Measurements from ENCODE around the gene RPL10. TPM values are rescaled to one million over a fixed set of nuclear protein-coding genes. Genes with fewer than 3 reads are reported as not detected.

The RPL10 gene
- total and polyA plus RNA-seq, 9 of the 15 experiments (the other 6 are each of a cell fraction or from before 2014, with no cell fraction given): 3,774 to 7,600 (median 5,014) TPM

- H3K4me2 ChIP-seq (ENCODE audit: insufficient read depth, low read length): no peak overlapping the region
- no peak overlapping the region for H3K4me3 ChIP-seq
- H3K9me3 ChIP-seq (replicated peaks; ENCODE audit: control insufficient read depth, insufficient read depth, low read depth, low read length): no peaks in the 10 kb centered on the region
- no peaks in the 10 kb centered on the region; the same call in 1 of the 2 replicates for H4K20me1 ChIP-seq (replicated peaks; ENCODE audit: control insufficient read depth, insufficient read depth, low read length)
- H3K27me3 ChIP-seq (ENCODE audit: control insufficient read depth in 2 of 2, insufficient read depth in 2 of 2, low read length in 2 of 2): no peaks in the 10 kb centered on the region
- no TSS peak for BruUV-seq (replicated peaks)
- no peak for ATAC-seq
- H3K79me2 ChIP-seq (ENCODE audit: control insufficient read depth, insufficient read depth, low read length): peaks cover 39% of the 10 kb centered on the region
- peaks cover 7 to 40% of the 10 kb centered on the region in 2 experiments for H3K4me1 ChIP-seq (replicated peaks in 1 of 2; ENCODE audit: control insufficient read depth in 2 of 2, insufficient read depth in 2 of 2, low read length in 2 of 2)
- H3K36me3 ChIP-seq (ENCODE audit: control insufficient read depth, insufficient read depth, low read length): peaks cover 91% of the 10 kb centered on the region; the same call in 2 of the 3 replicates
- no peak for FAIRE-seq
- H3K9me1 ChIP-seq (ENCODE audit: control insufficient read depth, insufficient read depth, low read length): no peaks in the 10 kb centered on the region
- no peak for DNase-seq (ENCODE audit: extremely low read depth in 1 of 4, low spot score in 3 of 4)
- no peak overlapping the region for H3K9ac ChIP-seq (ENCODE audit: insufficient read depth in 1 of 2, low read depth in 2 of 2, low read length in 2 of 2)
- ChIA-PET CTCF (ENCODE audit: low intra/inter-chr PET ratio) (no interaction called here), POLR2A (interaction anchor here (0.5 to 1.0 kb wide), 2 partner anchors 99 to 168 kb away, joined by 3 to 5 read pairs; no protein-coding TSS in a partner anchor)
- in situ Hi-C loops (cut with MboI): no loop called here
- no peak overlapping the region for H2AFZ ChIP-seq (ENCODE audit: low read depth, low read length)
- TF ChIP-seq ZFP1 (CRISPR knock-in tag; IDR thresholded peaks at IDR 0.05) (no peak), RBFOX2 (IDR thresholded peaks at IDR 0.05; ENCODE audit: low read depth, low read length) (peak; percentile 32; the same call in 1 of the 2 replicates)
- H3K27ac ChIP-seq (ENCODE audit: extremely low read depth, low read depth, low read length): no peak overlapping the region
- over 99% methylated on average over 19 of the region's 20 CpGs for WGBS (ENCODE audit: insufficient coverage, low coverage, missing lambda C conversion rate)
- intact Hi-C loops (cut with micrococcal nuclease): no loop called here
Observed at GRCh38 chrX:154363706-154364439, 34.3 kb upstream of the RPL10 start.

DNA sequence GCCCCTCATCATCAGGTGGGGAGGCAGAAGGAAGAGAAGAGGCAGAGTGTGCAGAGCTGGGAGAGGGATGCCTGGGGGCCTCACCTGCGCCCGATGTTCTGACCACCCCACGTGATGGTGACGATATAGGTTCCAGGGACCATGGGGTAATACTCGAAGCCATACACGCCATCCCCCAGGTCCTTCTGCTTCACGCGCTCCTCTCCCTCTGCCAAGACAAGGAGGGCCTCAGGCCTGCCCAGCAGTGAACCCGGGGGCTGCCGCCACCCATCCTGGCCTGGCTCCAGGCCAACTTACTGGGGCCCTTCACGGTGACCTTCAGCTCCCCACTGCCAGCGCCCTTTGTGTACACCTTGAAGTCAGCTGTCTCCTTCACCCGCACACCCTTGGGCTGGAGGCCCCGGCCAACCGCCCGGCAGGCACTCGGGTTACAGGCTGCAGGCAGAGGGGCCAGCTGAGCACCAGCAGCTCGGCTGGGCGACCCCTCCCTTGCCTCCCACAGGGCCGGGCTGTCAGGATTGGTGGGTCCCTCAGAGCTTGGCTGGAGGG is 33.1 kb upstream of the RPL10 start:
- ATAC-seq: no peak
- H2AFZ ChIP-seq (ENCODE audit: low read depth, low read length): no peak overlapping the region
- no peak overlapping the region for H3K27ac ChIP-seq (ENCODE audit: extremely low read depth, low read depth, low read length)
- in situ Hi-C loops (cut with MboI): no loop called here
- POLR2A ChIA-PET: interaction anchor here (0.6 to 1.2 kb wide), 3 partner anchors 12 to 168 kb away, joined by 3 to 4 read pairs (median 3); no protein-coding TSS in a partner anchor
- no peak for FAIRE-seq
- BruUV-seq (replicated peaks): no TSS peak
- TF ChIP-seq RBM22 (IDR thresholded peaks at IDR 0.05; ENCODE audit: low read depth, low read length, poor library complexity, severe bottlenecking) (peak; percentile 17), POLR2G (IDR thresholded peaks at IDR 0.05; ENCODE audit: low read depth, low read length) (peak; percentile 62), HBP1 (CRISPR knock-in tag; IDR thresholded peaks at IDR 0.05) (no peak), NFIC (IDR thresholded peaks at IDR 0.05) (peak; percentile 70), RBFOX2 (IDR thresholded peaks at IDR 0.05; ENCODE audit: low read depth, low read length) (peak; percentile 12; the same call in 1 of the 2 replicates), KLF16 (IDR thresholded peaks at IDR 0.05) (no peak), GATA2 (CRISPR knock-in tag; IDR thresholded peaks at IDR 0.05) (no peak)
- peaks cover 10 to 52% of the 10 kb centered on the region in 2 experiments for H3K4me1 ChIP-seq (replicated peaks in 1 of 2; ENCODE audit: control insufficient read depth in 2 of 2, insufficient read depth in 2 of 2, low read length in 2 of 2)
- peaks cover 82% of the 10 kb centered on the region; the same call in 2 of the 3 replicates for H3K36me3 ChIP-seq (ENCODE audit: control insufficient read depth, insufficient read depth, low read length)
- no peak overlapping the region for H3K9ac ChIP-seq (ENCODE audit: insufficient read depth in 1 of 2, low read depth in 2 of 2, low read length in 2 of 2)
- CTCF ChIA-PET (ENCODE audit: low intra/inter-chr PET ratio): no interaction called here
- no peak overlapping the region for H3K4me3 ChIP-seq
- DNase-seq (ENCODE audit: extremely low read depth in 1 of 4, low spot score in 3 of 4): no peak
- no peaks in the 10 kb centered on the region; the same call in 1 of the 2 replicates for H4K20me1 ChIP-seq (replicated peaks; ENCODE audit: control insufficient read depth, insufficient read depth, low read length)
- H3K4me2 ChIP-seq (ENCODE audit: insufficient read depth, low read length): no peak overlapping the region
- 100% methylated on average over 5 of the region's 20 CpGs for WGBS (ENCODE audit: insufficient coverage, low coverage, missing lambda C conversion rate)
- H3K9me3 ChIP-seq (replicated peaks; ENCODE audit: control insufficient read depth, insufficient read depth, low read depth, low read length): no peaks in the 10 kb centered on the region
- intact Hi-C loops (cut with micrococcal nuclease): no loop called here
- H3K9me1 ChIP-seq (ENCODE audit: control insufficient read depth, insufficient read depth, low read length): no peaks in the 10 kb centered on the region
- H3K79me2 ChIP-seq (ENCODE audit: control insufficient read depth, insufficient read depth, low read length): peaks cover 51% of the 10 kb centered on the region
- H3K27me3 ChIP-seq (ENCODE audit: control insufficient read depth in 2 of 2, insufficient read depth in 2 of 2, low read length in 2 of 2): no peaks in the 10 kb centered on the region

Data from K562 (cell line).